GM18502 (cell line): ENCODE measurements around the gene BOD1L1.

ENCODE experiments used
- ATAC-seq: cut with Tn5 transposase; IDR thresholded peaks from one replicate; pipeline ENCODE4 v1.9.1; 2021; ENCODE audit warnings: mild to moderate bottlenecking; ENCODE audit not compliant: unreplicated experiment, poor library complexity

The BOD1L1 gene

GRCh38 chr4:13527192-13527980, 100.1 kb downstream of the BOD1L1 start:
- no peak for ATAC-seq

- ATAC-seq, result no peak
Measured at GRCh38 chr4:13526658-13527057, 100.9 kb downstream of the BOD1L1 start.

- ATAC-seq, result no peak
Measured at GRCh38 chr4:13525606-13526281, 101.8 kb downstream of the BOD1L1 start.

GRCh38 chr4:13524504-13525243, 102.9 kb downstream of the BOD1L1 start:
- ATAC-seq, result no peak

GRCh38 chr4:13523591-13524503, 103.7 kb downstream of the BOD1L1 start:
- no peak for ATAC-seq

- no peak for ATAC-seq
Measured at GRCh38 chr4:13523105-13523477, 104.4 kb downstream of the BOD1L1 start.

GRCh38 chr4:13522282-13523104, 105.0 kb downstream of the BOD1L1 start:
- ATAC-seq, result peak; percentile 46

- no peak for ATAC-seq
Measured at GRCh38 chr4:13521047-13521446, 106.5 kb downstream of the BOD1L1 start.
